ENCODE results near the gene PARVA. TPM values are rescaled to one million over a fixed set of nuclear protein-coding genes. Genes with fewer than 3 reads are reported as not detected.

Gene PARVA
- total and polyA plus RNA-seq, 2 of the 8 experiments (the other 6 are each of a cell fraction or from before 2014, with no cell fraction given) = 3.1 to 13.5 TPM

DNA sequence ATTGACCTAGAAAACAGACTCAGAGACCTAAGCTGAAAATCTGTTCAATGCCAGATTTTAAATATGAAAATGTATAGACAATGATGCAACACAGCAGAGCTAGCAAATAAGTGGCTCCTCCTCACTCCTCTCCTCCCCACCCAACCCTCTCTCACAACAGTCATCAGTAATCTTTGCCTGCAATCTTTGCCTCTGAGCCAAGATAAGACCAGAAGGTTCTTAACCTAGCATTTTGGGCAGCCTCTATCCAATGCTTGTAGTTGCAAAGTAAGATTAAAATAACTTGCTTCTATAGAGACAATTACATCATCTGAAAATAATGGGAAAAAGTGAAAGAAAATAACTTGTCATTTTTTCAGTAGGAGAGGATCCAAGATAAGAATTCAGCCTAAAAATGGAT is 117.3 kb downstream of the PARVA start (continued):
- no peak for TF ChIP-seq CHD2 (IDR thresholded peaks at IDR 0.05; ENCODE audit: low read length)
- no peak for TF ChIP-seq MAFK (IDR thresholded peaks at IDR 0.05; ENCODE audit: low read depth, low read length)

Measured in H1 (cell line).